ENCODE measurements around the gene BORCS5.
"Not testable (repeated sequence)": the region's sequence is repeated elsewhere in the genome, so short reads cannot be mapped to it uniquely, and the experiment has no call there.

Gene BORCS5

DNA sequence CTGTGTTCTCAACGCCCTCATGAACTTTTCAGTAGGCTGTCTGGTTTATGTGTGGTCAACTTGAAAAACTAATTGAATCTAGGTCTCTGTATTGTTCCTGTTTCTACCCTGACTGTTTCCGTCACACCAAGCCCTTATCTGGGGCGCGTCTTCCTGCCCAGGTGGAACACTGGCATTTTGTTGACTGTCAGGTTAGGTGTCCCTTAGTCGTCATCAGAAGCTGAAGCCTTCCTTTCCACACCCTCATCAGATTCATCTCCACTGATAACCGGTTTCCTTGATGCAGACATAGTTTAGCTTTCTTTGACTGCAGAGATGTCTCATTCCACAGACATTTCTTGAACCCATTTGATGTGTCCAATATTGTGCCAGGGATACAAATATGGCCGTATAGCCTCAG lies 109.3 kb downstream of the BORCS5 start:
- no peak for DNase-seq

DNA sequence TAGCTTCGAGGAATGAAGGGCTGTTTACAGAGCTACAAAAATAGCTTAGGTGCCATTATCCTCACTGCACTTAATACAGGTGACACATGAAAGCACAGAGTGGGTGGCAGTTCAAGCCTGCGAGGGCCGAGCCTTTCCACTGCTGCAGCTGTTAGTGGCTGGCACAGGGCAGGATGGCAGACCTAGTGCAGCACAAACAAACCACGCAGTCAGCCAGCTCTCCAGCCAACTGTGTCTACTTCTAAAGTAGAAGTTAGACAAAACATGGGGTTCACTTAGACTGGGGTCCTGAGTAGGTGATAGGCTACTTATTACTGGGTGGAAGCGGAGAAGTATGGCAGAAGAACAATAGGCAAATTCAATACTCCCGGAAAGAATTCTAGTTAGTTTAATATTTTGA lies 110.4 kb downstream of the BORCS5 start:
- DNase-seq = no peak

DNA sequence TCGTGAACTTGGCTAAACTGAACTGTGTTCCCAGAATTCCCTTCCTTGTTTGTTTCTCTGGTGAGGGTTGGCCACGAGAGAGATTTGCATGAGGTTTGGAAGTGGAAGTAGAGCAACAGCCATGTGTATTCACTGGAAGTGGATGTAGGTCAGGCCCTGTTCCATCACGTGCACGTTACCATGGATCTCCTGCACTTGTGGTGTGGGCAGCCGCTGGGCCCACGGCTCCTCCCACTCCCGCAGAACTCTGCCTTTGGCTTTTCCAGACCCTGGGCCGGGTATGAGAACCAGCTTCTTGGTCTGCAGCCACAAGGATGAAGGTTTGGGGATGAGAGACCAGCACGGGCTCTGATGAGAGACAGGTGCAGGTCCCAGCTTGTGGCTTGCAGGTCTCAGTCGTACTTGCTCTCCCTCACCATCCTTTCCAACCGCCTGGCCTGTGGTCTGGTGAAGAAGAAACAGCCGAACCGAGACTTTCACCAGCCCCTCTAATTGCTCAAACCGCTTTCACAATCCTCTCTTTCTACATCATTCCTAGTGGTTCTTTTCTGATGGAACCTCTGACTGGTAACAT lies 110.9 kb downstream of the BORCS5 start:
- no peak for DNase-seq

DNA sequence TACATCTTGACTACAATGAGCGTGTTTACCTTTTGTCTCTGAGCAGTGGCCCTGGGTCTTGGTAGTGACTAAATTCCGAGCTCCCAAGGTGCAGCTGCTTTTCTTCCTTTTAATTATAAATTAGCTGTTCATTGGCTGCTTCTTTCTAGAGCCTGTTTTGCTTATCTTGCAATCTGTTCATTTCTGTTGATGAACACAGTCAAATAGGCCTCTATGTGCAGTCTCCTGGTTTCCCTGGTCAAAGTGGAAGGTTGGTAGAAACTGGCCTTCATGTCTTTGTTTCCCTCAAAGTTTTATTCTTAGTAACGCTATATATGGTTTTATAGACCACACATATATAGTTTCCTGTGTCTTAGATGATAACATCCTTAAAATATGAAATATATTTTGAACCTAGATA lies 111.7 kb downstream of the BORCS5 start:
- DNase-seq = no peak

DNA sequence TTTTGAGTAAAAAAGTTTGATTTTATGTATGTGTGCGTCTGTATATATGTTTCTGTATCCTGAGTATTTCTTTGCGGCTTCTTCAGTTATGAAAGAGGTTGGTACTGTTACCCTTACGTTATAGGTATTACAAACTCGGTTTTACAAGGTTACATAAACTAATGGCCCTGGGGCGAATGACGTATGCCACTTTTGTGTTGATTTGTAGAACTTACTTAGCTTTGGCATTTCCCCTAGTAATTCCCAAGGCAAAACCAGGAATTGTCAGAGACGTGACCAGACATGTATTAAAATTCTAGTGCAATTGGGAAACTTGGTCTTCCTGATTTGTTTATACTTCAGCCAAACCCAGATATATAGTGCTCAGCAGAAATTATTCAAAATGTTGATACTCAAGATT lies 112.5 kb downstream of the BORCS5 start:
- no peak for DNase-seq

DNA sequence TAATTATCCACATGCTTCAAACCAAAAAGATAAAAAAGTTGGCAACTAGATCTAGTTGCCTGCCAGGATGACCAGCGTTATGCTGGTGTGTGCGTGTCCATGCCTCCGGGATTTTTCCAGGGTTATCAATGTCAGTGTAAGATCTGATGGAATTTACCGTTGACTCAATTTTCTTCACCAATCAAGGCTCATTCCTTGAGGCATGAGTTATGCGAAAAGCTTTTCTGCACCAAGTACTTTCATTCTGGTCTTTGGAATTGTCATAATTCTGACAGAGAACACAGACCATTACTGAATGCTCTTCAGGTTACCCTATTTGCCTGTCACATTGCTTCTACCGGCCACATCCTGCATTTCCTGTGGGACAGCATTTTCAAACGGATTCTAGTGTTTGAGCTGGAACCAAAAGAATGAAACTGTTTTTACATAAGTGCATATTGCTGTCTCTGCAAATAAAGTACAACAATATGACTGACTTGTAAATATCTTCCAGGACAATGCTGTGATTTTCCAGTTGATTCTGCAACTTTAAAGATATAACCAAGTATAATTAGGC lies 114.0 kb downstream of the BORCS5 start:
- no peak for DNase-seq

DNA sequence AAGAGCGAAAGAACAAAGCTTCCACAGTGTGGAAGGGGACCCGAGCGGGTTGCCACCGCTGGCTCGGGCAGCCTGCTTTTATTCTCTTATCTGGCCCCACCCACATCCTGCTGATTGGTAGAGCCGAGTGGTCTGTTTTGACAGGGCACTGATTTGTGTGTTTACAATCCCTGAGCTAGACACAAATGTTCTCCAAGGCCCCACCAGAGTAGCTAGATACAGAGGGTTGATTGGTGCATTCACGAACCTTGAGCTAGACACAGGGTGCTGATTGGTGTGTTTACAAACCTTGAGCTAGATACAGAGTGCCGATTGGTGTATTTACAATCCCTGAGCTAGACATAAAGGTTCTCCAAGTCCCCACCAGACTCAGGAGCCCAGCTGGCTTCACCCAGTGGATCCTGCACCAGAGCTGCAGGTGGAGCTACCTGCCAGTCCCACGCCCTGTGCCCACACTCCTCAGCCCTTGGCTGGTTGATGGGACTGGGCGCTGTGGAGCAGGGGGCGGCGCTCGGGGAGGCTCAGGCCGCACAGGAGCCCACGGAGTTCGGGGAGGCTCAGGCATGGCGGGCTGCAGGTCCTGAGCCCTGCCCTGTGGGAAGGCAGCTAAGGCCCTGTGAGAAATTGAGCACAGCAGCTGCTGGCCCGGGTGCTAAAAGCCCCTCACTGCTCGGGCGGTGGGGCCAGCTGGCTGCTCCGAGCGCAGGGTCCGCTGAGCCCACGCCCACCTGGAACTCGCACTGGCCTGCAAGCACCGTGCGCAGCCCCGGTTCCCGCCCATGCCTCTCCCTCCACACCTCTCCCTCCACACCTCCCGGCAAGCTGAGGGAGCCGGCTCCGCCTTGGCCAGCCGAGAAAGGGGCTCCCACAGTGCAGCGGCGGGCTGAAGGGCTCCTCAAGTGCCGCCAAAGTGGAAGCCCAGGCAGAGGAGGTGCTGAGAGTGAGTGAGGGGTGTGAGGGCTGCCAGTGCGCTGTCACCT lies 115.4 kb downstream of the BORCS5 start:
- DNase-seq = not testable (repeated sequence)

DNA sequence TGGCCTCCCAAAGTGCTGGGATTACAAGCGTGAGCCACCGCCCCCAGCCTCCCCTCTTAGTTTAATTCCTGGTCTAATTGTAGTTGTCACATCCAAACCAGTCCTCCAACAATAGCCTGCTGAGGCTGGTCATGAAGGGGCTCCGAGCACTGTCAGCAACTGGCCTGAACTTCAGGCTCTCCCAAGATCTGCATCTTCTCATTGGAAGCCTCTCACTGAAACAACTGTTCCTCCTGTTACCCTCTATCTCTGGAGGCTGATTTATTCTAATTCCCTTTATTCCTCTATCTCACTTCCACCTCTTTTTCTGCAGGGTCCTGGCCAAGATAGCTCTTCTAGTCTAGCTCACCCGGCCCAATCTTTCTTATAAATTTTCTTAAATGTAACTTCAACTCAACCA lies 116.3 kb downstream of the BORCS5 start:
- DNase-seq = no peak

DNA sequence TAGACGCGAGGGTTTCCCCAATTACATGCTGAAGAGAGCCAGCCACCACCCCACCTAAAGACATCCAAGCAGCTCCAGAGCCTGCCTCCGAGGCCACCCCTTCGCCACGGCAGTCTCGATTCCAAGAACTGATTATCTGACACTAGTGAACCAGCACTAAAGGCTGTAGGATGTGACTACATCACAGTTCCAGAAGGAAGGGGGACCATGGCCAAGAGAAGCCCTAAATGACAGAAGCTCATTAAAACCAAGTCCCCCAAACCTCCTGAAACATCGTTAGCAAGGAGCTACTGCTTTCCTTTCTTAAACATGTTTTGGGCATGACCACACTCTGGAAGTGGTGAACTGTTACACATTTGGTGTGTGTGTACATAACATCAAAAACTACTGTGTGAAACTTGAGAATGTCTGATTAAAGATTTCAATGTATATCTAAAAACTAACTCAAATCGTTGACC lies 117.6 kb downstream of the BORCS5 start:
- DNase-seq = no peak

DNA sequence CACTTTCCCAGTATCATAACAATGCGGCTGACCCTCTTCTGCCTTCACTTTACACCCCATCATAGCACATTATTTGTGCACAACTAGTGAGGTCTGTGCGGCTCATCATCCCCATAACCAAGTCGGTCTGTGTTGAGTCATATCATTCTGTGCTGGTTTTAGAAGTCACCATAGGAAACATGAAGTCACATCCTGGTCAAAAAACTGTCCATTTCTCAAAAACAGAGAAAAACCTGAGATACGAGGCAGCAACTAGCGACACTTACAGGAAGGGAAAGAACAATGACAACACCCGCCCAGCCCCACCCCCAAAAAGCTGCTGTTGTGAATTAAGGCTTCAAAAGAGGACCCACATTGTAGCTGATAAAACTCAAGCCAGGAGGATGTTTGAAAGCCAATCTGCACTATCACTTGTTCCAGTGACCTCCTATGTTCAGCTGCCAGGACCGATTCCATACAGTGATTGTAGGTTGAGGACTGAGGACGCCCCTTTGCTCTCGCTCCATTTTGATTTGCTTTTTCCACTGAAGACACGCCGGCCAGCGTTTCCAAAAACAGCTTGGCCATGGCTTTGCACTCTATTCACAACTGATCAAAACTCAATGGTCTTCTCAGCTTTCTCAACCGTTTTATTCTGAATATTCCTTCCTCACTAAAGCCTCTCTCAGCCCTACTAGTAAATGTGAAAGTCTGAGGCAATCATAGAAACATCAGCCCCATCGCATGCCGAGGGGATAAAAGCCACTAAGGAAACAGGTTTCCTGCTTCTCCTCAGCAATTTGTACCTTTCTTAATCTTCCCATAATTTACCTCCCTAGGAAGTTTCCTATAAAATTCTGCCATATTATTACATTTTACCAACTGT lies 118.3 kb downstream of the BORCS5 start:
- DNase-seq = no peak

DNA sequence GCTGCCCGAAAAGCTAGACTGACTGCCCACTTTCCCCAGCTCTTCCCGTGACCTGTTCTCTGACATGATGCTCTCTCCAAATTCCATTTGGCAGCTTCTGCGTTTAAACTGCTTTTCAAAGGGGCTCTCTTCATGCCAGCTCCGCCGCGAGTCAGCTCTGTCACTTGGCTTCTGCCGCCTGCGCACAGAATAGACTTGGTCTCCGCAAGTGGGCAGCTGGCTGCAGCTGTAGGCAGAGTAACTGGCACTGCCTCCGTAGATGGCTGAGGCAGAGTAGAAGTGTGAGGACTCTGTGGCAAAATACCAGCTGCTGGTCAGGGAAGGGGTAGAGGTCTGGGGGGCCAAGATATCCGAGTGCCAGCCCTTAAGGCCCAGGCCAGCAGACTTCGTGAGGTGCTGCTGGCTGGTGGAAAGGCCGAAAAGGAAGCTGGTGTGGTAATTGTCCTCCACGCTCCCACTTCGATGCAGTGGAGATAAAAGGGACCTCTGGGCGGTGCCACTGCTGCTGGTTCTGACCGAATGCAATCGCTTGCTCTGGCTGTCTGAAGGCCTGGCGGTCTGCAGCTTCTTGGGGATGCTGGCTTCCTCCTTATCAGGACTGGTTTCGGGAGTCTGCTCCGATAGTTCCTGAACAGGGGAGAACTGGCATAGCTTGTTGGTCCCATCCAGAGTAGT lies 120.1 kb downstream of the BORCS5 start:
- DNase-seq = no peak

DNA sequence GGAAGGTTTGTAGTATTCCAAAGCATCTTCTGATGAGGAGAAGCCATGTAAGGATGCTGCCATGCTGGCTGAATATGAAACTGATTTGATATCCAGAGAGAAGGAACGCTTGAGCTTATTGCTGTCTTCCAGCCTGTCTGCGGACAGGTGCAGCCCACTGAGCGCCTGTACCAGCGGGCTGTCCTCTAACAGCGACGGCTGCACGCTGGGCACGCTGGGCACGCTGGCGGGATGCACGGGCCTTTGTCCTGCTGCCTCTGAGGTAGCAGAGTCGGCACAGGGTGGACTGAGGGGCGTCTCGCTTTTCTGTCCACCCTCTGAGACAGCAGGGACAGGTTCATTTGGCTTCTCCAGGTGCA lies 120.6 kb downstream of the BORCS5 start:
- DNase-seq = no peak

DNA sequence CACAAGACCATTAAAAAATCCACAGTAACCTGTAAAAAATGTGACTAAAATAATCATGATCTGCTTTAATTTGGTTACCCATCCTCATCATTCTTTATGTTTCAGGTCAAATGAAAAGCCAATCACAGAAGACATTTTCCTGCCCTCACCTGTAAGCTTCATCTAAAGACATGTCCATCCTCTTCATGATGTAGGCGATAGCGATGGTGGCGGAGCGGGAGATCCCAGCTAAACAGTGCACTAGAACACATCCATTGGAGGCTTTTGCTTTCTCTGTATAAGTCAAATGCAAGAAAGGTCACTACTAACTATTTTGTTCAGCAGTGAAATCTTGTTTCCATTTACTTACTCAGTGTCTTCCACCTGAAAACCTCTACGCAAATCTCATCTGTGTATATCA lies 123.2 kb downstream of the BORCS5 start:
- DNase-seq = no peak

DNA sequence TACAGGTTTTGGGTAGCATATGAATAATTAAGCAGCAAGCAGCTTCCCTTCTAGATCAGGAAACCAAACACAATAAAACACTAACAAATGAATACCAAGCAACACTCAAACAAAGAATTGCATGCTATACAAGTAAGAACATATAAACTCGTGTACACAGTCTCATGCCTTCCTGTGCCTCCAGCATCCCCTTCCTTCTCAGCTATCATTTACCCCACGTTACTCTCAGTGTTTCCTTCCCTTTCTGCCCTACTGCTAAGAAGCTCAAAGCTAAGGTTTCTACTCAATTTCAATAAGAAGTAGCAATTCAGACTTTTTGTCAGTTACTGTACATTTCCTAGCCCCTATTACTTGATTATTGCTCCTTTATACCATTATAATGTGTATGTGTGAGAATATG lies 124.8 kb downstream of the BORCS5 start:
- DNase-seq = no peak

DNA sequence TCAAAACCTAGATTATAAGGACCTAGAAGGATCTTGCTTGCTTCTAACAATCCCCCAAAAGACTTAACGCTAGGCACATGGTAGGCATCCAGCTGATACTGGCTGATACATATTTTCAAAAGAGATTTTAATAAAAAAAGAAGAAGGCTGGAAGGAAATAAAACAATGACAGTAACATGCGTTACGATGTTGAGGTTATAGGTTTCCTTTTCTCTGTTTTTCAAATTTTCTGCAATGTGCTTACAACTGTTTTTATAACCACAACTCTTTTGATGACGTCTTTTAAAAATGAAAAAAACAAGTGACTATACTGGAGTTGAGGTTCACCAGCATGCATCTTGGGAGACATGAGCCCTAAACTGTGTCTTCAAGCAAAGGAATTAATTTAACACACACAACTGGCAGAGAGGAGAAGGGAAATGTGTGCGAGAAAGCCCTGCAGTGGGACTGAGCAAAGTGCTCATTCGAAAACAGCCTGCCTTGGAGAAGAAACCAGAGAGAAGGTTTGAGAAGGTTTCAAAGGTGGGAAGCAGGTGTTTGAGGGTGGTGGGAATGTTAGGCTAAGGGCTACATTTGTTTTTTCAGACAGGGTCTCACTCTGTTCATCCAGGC lies 125.4 kb downstream of the BORCS5 start:
- DNase-seq = no peak

DNA sequence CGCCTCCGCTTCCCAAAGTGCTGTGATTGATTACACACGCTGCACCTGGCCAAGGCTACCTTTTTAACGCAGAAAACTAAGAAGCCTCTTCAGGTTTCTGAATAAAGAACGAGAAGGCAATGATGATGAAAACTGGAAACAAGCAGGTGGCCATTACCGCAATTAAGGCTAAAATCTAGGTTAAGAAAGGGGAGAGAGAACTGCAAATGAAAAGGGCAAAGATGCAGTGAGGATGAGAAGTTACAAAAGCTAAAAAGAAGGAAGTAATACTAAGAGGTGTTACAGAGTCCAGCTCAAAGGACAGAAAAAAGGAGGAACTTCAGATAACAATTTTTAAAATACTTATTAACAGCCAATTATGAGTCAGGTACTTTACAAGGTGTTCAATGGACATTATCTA lies 126.1 kb downstream of the BORCS5 start:
- DNase-seq = no peak

DNA sequence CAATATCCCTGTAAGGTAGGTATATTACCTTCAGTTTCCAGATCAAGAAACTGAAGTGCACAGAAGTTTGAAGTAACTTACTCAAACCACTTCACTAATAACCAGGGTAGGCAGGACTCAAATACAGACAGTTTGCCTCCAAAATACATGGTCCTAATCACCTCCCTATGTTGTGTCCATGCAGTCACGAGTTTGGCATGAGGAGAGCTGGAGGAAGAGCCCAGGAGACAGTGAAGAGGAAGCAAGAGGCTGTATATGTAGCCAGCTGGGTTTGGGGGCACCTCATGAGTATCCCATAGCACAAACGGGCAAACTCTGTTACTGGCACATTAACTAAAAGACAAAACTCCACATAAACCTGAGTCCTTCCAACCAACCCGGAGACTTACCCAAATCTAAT lies 126.6 kb downstream of the BORCS5 start:
- no peak for DNase-seq

DNA sequence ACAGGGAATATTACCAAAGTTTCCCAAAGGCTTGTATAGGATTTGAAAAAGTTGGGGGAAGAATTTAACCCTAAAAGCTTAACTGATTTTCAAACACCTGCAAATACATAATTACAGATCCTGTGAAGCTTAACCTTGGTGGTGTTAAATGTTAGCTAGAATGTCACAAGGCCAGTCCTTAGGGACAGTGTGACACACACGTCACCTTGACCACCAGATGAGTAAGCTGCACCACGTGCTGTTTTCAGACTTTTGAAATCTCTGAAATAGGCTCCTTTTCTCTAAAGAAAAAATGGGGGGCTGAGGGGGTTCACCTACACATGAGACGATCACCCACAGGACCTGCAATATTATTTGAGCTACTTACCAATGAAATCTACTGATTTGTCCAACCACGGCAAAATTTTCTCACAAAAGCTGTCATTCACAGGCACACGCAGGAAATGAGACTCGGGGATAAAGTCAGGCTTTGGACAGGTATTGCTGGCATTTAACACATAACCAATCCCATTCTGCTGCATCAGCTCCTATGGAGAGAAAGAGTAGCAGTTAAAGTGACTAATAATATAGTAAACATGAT lies 129.9 kb downstream of the BORCS5 start:
- no peak for DNase-seq

DNA sequence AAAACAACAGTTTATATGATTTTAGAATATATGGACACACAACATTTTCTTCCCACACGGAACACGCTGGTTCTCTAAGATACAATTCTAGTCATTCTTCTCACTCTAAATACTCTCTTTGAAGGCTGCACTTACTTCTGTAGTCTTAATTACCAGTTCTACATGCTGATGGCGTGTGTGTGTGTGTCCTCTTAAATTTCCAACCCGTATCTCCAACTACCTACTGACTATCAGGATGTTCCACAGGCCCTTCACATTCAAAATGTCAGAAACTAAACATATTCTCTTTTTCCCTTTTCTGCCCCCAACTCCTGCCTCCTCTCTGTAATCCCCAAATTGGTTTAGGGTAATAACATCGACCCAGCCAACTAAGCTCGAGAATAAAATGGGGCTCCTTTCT lies 130.6 kb downstream of the BORCS5 start:
- no peak for DNase-seq

DNA sequence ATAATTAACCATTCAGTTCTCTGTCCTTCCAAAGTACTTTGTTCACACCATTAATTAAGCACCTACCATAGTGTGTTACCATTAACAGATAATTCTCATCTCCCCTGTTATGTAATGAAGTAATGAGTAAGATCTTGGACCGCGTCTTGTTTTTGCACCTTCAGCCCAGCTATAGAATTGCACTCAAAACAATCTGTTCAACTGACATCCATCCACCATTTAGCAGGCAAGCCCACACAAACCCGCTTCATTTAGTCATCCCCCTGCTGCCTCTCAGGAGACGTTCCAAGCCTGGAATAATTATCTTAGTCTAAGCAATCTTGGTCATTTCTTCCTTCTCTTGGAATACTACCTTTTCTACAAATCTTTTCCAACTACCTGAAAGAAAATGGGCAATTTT lies 131.4 kb downstream of the BORCS5 start:
- DNase-seq = no peak

DNA sequence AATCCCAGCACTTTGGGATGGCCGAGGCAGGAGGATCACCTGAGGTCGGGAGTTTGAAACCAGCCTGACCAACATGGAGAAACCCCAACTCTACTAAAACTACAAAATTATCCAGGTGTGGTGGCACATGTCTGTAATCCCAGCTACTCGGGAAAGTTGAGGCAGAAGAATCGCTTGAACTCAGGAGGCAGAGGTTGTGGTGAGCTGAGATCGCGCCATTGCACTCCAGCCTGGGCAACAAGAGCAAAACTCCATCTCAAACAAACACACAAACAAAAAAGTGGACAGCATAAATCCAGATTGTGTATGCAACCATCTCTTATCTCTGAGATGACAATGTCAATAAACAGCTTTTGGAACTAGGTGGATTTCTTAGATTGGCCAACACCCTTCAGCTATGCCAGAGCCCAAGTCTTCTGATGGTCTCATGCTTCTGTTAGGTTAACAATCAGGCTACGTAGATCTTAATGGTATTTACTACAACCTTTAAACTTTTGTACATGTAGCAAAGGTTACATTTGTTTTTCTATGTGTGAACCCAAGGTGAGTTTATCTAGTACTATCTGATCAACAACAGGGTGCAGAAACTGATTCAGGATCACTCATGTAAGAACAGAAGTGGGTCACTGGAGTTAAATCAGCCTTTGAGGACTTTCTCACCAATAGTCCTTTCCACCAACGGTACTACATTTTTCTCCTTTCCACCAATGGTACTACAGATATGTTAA lies 132.1 kb downstream of the BORCS5 start:
- no peak for DNase-seq
